Measurements from ENCODE around the gene CD38. TPM values are rescaled to one million over a fixed set of nuclear protein-coding genes. Genes with fewer than 3 reads are reported as not detected.
A peak's percentile ranks its signal among the peaks of the same experiment; 100 is the strongest.

Gene CD38
- total and polyA plus RNA-seq, 2 donors (not counting 1 experiment from before 2014, with no cell fraction given): 0.02 TPM; not detected in 1

DNA sequence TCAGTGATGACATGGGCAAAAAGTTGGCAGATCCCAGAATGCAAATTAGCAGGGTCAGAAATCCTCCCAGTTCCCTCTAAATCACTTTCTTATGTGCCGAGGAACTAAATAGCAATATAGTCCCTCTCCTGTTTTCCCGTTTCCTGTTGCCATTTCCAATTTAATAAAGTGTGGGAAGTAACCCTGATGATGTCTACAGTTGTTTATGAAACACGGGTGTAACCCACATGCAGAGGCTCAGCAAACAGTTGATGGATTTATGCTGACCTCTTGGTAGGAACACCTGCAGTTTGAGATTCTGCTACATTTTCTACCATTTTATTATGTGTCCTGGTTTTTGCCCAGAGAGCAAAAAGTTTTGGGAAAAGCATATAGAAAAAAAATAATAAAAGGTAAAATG, 103.7 kb downstream of the CD38 start:
- DNase-seq (ENCODE audit: low read depth in 2 of 2): no peak
- no peaks in the 10 kb centered on the region for H3K36me3 ChIP-seq (ENCODE audit: control insufficient read depth, insufficient read depth, low read length)
- peaks cover 2% of the 10 kb centered on the region for H3K27me3 ChIP-seq (ENCODE audit: control insufficient read depth, insufficient read depth, low read length)
- H3K27ac ChIP-seq (ENCODE audit: insufficient read depth, low read length): no peak overlapping the region
- no peak overlapping the region for H2AFZ ChIP-seq (ENCODE audit: low read length)
- no peaks in the 10 kb centered on the region for H3K9me3 ChIP-seq (ENCODE audit: control insufficient read depth, insufficient read depth, low read depth, low read length)
- no peak overlapping the region for H3K9ac ChIP-seq (ENCODE audit: insufficient read depth, low read length)
- no peaks in the 10 kb centered on the region for H4K20me1 ChIP-seq (ENCODE audit: control insufficient read depth, extremely low read depth, insufficient read depth, low read length)
- no peaks in the 10 kb centered on the region for H3K79me2 ChIP-seq (ENCODE audit: control insufficient read depth, insufficient read depth, low read length)
- TF ChIP-seq, protein P1, sequence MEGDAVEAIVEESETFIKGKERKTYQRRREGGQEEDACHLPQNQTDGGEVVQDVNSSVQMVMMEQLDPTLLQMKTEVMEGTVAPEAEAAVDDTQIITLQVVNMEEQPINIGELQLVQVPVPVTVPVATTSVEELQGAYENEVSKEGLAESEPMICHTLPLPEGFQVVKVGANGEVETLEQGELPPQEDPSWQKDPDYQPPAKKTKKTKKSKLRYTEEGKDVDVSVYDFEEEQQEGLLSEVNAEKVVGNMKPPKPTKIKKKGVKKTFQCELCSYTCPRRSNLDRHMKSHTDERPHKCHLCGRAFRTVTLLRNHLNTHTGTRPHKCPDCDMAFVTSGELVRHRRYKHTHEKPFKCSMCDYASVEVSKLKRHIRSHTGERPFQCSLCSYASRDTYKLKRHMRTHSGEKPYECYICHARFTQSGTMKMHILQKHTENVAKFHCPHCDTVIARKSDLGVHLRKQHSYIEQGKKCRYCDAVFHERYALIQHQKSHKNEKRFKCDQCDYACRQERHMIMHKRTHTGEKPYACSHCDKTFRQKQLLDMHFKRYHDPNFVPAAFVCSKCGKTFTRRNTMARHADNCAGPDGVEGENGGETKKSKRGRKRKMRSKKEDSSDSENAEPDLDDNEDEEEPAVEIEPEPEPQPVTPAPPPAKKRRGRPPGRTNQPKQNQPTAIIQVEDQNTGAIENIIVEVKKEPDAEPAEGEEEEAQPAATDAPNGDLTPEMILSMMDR (conservative IDR thresholded peaks at IDR 0.05 in 1 of 2, IDR thresholded peaks at IDR 0.05 in 1 of 2; ENCODE audit: low read depth in 1 of 2, low read length in 2 of 2): no peak
- TF ChIP-seq EZH2 (IDR thresholded peaks at IDR 0.05; ENCODE audit: low read length, missing control alignments): no peak
- H3K4me2 ChIP-seq (ENCODE audit: extremely low read depth, insufficient read depth, low read length): no peak overlapping the region
- no peak overlapping the region for H3K4me3 ChIP-seq (replicated peaks in 1 of 4; ENCODE audit: control extremely low read depth in 1 of 4, insufficient read depth in 1 of 4, low read depth in 3 of 4, low read length in 4 of 4)
- H3K4me1 ChIP-seq (ENCODE audit: control insufficient read depth, extremely low read depth, insufficient read depth, low read length): no peaks in the 10 kb centered on the region

DNA sequence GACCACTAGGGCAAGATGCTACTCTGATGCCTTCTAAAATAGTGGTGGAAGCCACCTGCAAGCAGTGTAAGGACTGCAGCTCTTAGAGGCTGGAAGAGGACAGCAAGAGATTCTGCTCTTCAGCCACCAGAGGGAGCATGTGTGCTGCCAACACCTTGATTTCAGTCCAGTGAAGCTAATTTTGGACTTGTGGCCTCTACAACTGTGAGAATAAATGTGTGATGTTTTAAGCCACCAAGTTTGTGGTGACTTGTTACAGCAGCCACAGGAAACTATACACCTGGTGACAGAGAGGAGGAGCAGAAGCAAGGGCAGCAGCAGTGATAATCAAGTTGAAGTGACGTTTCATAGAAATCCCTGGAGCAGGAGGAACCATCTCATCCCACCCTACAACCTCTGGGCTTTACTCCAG, 104.6 kb downstream of the CD38 start:
- Histone ChIP-seq H3K79me2 (ENCODE audit: control insufficient read depth, insufficient read depth, low read length) (no peaks in the 10 kb centered on the region), H3K36me3 (ENCODE audit: control insufficient read depth, insufficient read depth, low read length) (no peaks in the 10 kb centered on the region), H3K9ac (ENCODE audit: insufficient read depth, low read length) (no peak overlapping the region), H3K9me3 (ENCODE audit: control insufficient read depth, insufficient read depth, low read depth, low read length) (no peaks in the 10 kb centered on the region), H3K4me2 (ENCODE audit: extremely low read depth, insufficient read depth, low read length) (no peak overlapping the region), H3K4me3 (replicated peaks in 1 of 4; ENCODE audit: control extremely low read depth in 1 of 4, insufficient read depth in 1 of 4, low read depth in 3 of 4, low read length in 4 of 4) (no peak overlapping the region), H3K27ac (ENCODE audit: insufficient read depth, low read length) (no peak overlapping the region), H2AFZ (ENCODE audit: low read length) (no peak overlapping the region), H4K20me1 (ENCODE audit: control insufficient read depth, extremely low read depth, insufficient read depth, low read length) (no peaks in the 10 kb centered on the region), H3K4me1 (ENCODE audit: control insufficient read depth, extremely low read depth, insufficient read depth, low read length) (no peaks in the 10 kb centered on the region), H3K27me3 (ENCODE audit: control insufficient read depth, insufficient read depth, low read length) (peaks cover 2% of the 10 kb centered on the region)
- TF ChIP-seq, protein P1 (conservative IDR thresholded peaks at IDR 0.05 in 1 of 2, IDR thresholded peaks at IDR 0.05 in 1 of 2; ENCODE audit: low read depth in 1 of 2, low read length in 2 of 2): peak; percentile 91 to 98
- no peak for TF ChIP-seq EZH2 (IDR thresholded peaks at IDR 0.05; ENCODE audit: low read length, missing control alignments)
- peak; percentile 72 to 85 for DNase-seq (ENCODE audit: low read depth in 2 of 2)

DNA sequence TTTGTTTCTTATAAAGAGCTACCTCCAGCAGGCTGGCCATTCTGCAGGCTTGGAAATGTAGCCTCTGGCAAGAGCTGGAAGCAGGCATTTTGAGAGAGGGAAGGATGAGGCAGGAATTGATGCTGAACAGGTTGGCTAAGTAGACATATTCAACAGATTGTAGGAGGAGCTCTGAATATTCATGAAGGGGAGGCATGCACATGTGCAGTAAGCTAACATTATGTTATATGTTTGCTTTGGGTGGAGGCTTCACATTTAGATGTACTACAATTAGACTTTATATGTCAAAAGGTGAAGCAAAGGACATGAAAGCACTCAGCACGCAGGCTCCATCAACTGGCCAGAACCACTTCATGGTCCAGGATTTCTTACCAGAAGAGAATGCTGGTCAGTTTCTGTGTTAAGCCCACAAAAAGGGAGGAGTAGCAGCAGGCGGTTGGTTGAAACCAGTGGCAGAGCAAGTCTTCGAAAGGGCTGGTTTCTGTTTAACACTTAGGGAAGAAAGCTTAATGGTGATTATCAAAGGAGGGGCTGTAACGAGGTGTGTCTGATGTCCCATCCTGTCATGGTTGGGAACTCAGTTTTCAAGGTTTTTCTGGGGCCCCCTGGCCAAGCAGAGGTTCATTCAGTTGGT, 105.6 kb downstream of the CD38 start:
- H3K9me3 ChIP-seq (ENCODE audit: control insufficient read depth, insufficient read depth, low read depth, low read length): no peaks in the 10 kb centered on the region
- H3K4me3 ChIP-seq (replicated peaks in 1 of 4; ENCODE audit: control extremely low read depth in 1 of 4, insufficient read depth in 1 of 4, low read depth in 3 of 4, low read length in 4 of 4): no peak overlapping the region
- peaks cover 2% of the 10 kb centered on the region for H3K27me3 ChIP-seq (ENCODE audit: control insufficient read depth, insufficient read depth, low read length)
- no peak overlapping the region for H3K4me2 ChIP-seq (ENCODE audit: extremely low read depth, insufficient read depth, low read length)
- H3K79me2 ChIP-seq (ENCODE audit: control insufficient read depth, insufficient read depth, low read length): no peaks in the 10 kb centered on the region
- no peaks in the 10 kb centered on the region for H3K4me1 ChIP-seq (ENCODE audit: control insufficient read depth, extremely low read depth, insufficient read depth, low read length)
- no peaks in the 10 kb centered on the region for H4K20me1 ChIP-seq (ENCODE audit: control insufficient read depth, extremely low read depth, insufficient read depth, low read length)
- no peak overlapping the region for H2AFZ ChIP-seq (ENCODE audit: low read length)
- DNase-seq (ENCODE audit: low read depth in 2 of 2): no peak
- no peak overlapping the region for H3K27ac ChIP-seq (ENCODE audit: insufficient read depth, low read length)
- no peaks in the 10 kb centered on the region for H3K36me3 ChIP-seq (ENCODE audit: control insufficient read depth, insufficient read depth, low read length)
- no peak overlapping the region for H3K9ac ChIP-seq (ENCODE audit: insufficient read depth, low read length)
- TF ChIP-seq EZH2 (IDR thresholded peaks at IDR 0.05; ENCODE audit: low read length, missing control alignments): no peak
- TF ChIP-seq, protein P1 (conservative IDR thresholded peaks at IDR 0.05 in 1 of 2, IDR thresholded peaks at IDR 0.05 in 1 of 2; ENCODE audit: low read depth in 1 of 2, low read length in 2 of 2): no peak

Measured in fibroblast of lung (primary cell).